Measurements from ENCODE around the gene ARHGEF10L. TPM values are rescaled to one million over a fixed set of nuclear protein-coding genes. Genes with fewer than 3 reads are reported as not detected.

Gene ARHGEF10L
- total RNA-seq, 1 experiment from 2014 or later, result 3.3 TPM

GRCh38 chr1:17637055-17637454 lies 97.6 kb downstream of the ARHGEF10L start:
- ChIA-PET POLR2A (ENCODE audit: low non-redundant PET) (no interaction called here), CTCF (no interaction called here)
- H3K4me3 ChIP-seq (ENCODE audit: low read depth, low read length, poor library complexity, severe bottlenecking), result no peak overlapping the region
- no peaks in the 10 kb centered on the region for H3K36me3 ChIP-seq (ENCODE audit: insufficient read depth, low read length, poor library complexity, severe bottlenecking)
- no peak for DNase-seq (ENCODE audit: low spot score)
- intact Hi-C loops (cut with micrococcal nuclease; ENCODE audit: unreplicated experiment), result no loop called here
- no peaks in the 10 kb centered on the region for H3K4me1 ChIP-seq (ENCODE audit: insufficient read depth, low read length, poor library complexity, severe bottlenecking)
- H3K27me3 ChIP-seq (replicated peaks; ENCODE audit: insufficient read depth, low read depth, low read length, poor library complexity), result no peaks in the 10 kb centered on the region
- H3K9me3 ChIP-seq (ENCODE audit: low read depth, low read length, poor library complexity, severe bottlenecking), result no peaks in the 10 kb centered on the region
- BruUV-seq (replicated peaks), result no TSS peak
- H3K27ac ChIP-seq (ENCODE audit: low read depth, low read length, poor library complexity, severe bottlenecking), result no peak overlapping the region
- TF ChIP-seq EZH2 (IDR thresholded peaks at IDR 0.05; ENCODE audit: borderline replicate concordance, low read depth, low read length, poor library complexity, severe bottlenecking), result no peak
- TF ChIP-seq CTCF (conservative IDR thresholded peaks at IDR 0.05; ENCODE audit: low read depth, low read length), result no peak

GRCh38 chr1:17639703-17640340 lies 100.3 kb downstream of the ARHGEF10L start:
- no TSS peak for BruUV-seq (replicated peaks)
- TF ChIP-seq EZH2 (IDR thresholded peaks at IDR 0.05; ENCODE audit: borderline replicate concordance, low read depth, low read length, poor library complexity, severe bottlenecking), result no peak
- TF ChIP-seq CTCF (conservative IDR thresholded peaks at IDR 0.05; ENCODE audit: low read depth, low read length), result no peak
- Histone ChIP-seq H3K36me3 (ENCODE audit: insufficient read depth, low read length, poor library complexity, severe bottlenecking) (no peaks in the 10 kb centered on the region), H3K27me3 (replicated peaks; ENCODE audit: insufficient read depth, low read depth, low read length, poor library complexity) (no peaks in the 10 kb centered on the region), H3K4me1 (ENCODE audit: insufficient read depth, low read length, poor library complexity, severe bottlenecking) (no peaks in the 10 kb centered on the region), H3K27ac (ENCODE audit: low read depth, low read length, poor library complexity, severe bottlenecking) (no peak overlapping the region), H3K4me3 (ENCODE audit: low read depth, low read length, poor library complexity, severe bottlenecking) (no peak overlapping the region), H3K9me3 (ENCODE audit: low read depth, low read length, poor library complexity, severe bottlenecking) (no peaks in the 10 kb centered on the region)
- intact Hi-C loops (cut with micrococcal nuclease; ENCODE audit: unreplicated experiment), result no loop called here
- POLR2A ChIA-PET (ENCODE audit: low non-redundant PET), result no interaction called here
- DNase-seq (ENCODE audit: low spot score), result no peak
- CTCF ChIA-PET, result no interaction called here

- Histone ChIP-seq H3K27me3 (replicated peaks; ENCODE audit: insufficient read depth, low read depth, low read length, poor library complexity) (no peaks in the 10 kb centered on the region), H3K27ac (ENCODE audit: low read depth, low read length, poor library complexity, severe bottlenecking) (no peak overlapping the region), H3K4me3 (ENCODE audit: low read depth, low read length, poor library complexity, severe bottlenecking) (no peak overlapping the region), H3K4me1 (ENCODE audit: insufficient read depth, low read length, poor library complexity, severe bottlenecking) (no peaks in the 10 kb centered on the region), H3K9me3 (ENCODE audit: low read depth, low read length, poor library complexity, severe bottlenecking) (no peaks in the 10 kb centered on the region), H3K36me3 (ENCODE audit: insufficient read depth, low read length, poor library complexity, severe bottlenecking) (no peaks in the 10 kb centered on the region)
- BruUV-seq (replicated peaks), result no TSS peak
- intact Hi-C loops (cut with micrococcal nuclease; ENCODE audit: unreplicated experiment), result no loop called here
- no peak for DNase-seq (ENCODE audit: low spot score)
- CTCF ChIA-PET, result no interaction called here
- POLR2A ChIA-PET (ENCODE audit: low non-redundant PET), result no interaction called here
- TF ChIP-seq CTCF (conservative IDR thresholded peaks at IDR 0.05; ENCODE audit: low read depth, low read length), result no peak
- no peak for TF ChIP-seq EZH2 (IDR thresholded peaks at IDR 0.05; ENCODE audit: borderline replicate concordance, low read depth, low read length, poor library complexity, severe bottlenecking)
These were observed 100.9 kb downstream of the ARHGEF10L start for GRCh38 chr1:17640393-17640792.
